GM18861 (cell line): ENCODE data around the gene CAT.

Source experiments
- ATAC-seq: cut with Tn5 transposase; IDR thresholded peaks from one replicate; pipeline ENCODE4 v1.9.1; 2021; ENCODE audit not compliant: unreplicated experiment

Gene CAT

GRCh38 chr11:34438529-34439507 lies at the start of gene CAT:
CAT (plus strand) TSS chr11:34438934; CDS start chr11:34439014, 80 bp downstream.
- peak; percentile 97 for ATAC-seq

DNA sequence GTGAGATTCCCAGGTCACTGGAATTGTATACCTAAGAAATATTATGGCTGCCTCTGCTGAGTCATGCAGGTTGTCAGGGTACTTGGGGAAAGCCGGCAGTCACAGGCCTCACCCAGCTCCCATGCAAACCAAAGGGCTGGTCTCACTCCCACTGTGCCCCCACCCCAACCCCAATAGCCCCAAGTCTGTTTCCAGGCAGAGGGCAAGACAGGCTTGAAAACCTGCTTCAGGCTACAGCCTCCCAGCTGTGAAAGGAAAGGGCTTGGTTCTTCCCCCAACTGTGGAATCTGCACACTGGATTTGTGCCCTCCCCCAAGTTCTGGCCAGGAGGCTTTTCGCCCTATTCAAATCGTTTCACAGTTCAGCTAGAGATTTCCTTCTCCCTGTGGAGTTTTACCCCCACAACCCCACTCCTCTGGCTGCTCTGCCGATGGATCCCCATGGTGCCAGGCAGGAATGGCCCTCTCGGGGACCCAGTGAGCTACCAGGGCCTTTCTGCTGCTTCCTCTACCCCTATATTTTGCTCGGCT lies 43.9 kb upstream of the CAT start:
- no peak for ATAC-seq

DNA sequence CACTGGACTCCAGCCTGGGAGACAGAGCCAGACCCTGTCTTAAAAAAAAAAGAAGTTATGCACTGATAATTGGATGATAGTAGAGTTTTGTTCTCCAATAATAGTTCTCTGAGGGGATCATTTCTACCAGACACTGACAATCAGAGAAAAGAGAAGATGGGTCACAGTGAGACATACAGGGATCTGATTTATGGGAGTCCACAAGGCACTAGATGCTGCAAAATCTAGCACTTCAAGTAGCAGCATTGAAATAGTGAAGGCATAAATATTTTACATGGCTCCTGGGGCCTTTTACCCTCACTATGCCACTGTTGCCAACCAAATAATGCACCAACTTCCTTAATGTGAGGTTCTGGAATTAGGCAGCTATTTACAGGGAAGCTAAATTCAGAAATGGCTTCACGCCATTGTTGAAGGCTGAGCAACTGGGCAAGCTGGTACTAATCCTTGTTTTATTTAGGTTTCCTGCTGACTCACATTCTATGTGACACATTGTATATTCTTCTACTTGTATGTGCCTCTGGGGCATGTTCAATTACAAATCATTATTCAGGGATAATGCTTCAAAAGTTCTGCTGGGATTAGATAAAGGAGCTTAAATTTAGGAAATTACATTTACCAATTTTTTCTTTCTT lies 42.7 kb upstream of the CAT start:
- no peak for ATAC-seq

DNA sequence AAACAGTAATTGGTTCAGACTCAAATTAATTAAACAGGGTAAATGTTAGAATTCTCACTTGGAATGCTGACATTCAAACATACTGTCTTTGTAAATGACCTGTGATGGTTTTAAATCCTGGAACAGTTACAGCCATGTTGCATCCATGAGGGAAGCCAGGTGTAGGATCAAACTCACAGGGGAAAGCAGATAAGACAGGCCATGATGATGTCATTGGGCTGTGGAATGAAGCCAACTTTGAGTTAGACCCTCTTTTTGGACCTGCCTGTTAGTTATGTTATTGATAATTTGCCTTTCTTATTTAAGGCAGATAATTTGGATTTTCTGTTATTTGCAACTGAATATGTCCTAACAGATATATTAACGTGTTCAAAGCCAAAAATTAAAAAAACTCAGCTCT lies 41.6 kb upstream of the CAT start:
- ATAC-seq = no peak

DNA sequence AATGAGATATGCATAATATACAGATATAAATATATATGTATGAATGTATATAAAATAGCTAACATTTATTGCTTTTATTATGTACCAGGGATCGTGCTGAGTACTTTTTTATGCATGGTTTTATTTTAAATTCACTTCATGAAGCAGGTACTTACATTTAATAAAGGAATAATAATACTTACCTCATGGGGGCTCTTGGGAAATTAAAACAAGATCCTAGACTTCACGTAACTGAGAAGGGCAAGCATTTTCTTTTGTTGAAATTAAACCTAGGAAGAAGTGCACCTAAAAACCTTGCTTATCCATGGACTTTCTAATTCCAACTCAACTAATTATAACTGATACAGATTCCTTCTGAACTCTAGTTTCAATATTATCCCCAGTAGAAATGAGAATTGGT lies 40.9 kb upstream of the CAT start:
- ATAC-seq = no peak

GRCh38 chr11:34403431-34403830 lies 35.3 kb upstream of the CAT start:
- no peak for ATAC-seq

DNA sequence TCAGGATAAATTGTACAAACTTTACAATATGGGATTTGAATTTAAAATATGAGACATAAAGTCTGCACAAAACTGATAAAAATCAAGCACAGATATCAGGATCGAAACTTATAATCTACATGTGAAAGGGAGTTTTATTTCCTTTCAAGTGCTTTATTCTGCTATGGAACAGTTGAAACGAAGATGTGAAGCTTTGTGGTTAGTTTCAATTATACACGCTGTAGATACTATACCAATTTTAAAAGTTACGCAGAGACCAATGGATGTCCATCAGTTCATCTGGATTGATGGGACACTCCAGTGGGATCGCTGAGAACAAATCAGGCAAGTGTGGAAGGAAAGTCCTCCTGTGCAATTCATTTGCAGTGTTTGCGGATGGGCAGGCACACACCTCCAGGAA lies 34.5 kb upstream of the CAT start:
- ATAC-seq = no peak

DNA sequence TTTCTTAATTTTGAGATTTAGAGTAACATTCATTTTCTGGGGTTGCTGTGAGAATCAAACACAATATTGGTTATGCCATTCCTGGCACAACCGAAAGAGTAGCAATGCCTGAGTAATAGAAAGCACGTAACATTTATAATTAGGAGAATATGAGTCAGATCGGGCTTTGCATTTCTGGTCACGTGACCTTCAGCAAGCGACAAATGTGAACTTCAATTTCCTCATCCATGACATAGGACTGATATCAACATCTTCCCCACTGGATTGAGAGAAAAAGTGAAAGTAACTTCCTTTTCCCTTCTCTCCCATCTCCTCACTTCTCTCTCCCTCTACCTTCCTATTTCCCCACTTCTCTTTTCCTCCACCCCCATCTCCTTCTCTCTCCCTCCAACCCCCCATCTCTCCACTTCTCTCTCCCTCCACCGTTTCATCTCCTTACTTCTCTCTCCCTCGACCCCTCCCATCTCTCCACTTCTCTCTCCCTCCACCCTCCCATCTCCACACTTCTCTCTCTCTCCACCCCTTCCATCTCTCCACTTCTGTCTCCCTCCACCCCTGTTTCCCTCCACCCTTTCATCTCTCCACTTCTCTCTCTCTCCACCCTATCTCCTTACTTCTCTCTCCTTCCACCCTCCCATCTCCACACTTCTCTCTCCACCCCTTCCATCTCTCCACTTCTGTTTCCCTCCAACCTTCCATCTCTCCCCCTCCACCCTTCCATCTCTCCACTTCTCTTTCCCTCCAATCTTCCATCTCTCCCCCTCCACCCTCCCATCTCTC lies 33.5 kb upstream of the CAT start:
- ATAC-seq = no peak

- ATAC-seq = no peak
Observed at GRCh38 chr11:34406413-34406812, 32.3 kb upstream of the CAT start.

- ATAC-seq = no peak
Observed at GRCh38 chr11:34407121-34407813, 31.5 kb upstream of the CAT start.

- no peak for ATAC-seq
Observed at GRCh38 chr11:34408580-34409172, 30.1 kb upstream of the CAT start.

DNA sequence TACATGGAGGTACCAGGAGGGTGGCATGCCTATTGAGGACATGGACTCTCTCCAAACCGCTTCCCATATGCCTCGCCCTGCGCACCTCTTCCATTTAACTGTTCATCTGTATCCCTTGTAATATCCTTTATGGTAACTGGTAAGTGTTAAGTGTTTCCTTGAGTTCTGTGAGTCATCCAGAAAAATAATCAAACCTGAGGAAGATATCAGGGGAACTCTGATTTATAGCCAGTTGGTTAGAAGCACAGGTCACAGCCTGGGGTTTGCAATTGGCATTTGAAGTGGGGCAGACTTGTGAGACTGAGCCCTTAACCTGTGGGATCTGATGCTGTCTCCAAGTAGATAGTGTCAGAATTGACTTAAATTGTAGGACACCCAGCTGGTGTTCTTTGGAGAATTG lies 27.6 kb upstream of the CAT start:
- no peak for ATAC-seq

DNA sequence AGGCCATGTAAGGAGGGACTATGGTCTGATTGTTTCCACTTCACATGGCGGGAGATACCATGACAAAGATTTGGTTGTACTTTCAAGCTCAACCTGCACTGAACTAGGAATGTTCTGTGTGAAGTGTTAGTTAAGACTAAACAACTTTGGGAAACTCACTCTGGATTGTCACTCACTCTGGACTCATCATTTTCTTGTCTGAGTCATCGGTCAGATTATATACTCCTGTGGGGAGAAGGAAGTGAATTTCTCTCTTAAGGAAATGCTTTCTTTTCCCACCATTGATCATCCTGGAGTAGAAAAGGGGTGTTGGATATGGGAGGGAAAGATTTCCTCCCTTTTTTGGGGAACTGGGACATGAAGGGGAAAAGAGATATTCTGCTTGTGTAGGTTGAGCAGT lies 26.9 kb upstream of the CAT start:
- ATAC-seq = no peak

- no peak for ATAC-seq
Observed at GRCh38 chr11:34413263-34413662, 25.5 kb upstream of the CAT start.

DNA sequence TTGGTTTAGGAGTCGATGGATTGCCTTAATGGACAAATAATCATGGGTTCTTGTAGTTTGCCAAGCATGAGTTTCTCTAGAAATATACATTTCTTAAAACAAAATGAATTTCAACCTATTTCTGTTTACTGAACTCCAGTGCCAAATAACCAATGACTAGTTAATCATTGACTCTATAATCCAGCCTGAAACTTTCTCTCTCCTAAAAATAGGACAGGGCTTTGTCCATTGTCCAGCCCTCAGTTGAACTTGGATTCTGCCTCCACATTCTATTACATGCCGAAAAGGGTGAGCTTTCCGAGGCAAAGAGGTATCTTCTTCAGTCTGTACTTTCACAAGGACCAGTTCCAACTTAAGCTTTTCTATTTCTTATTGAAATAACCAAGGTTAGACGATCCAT lies 23.2 kb upstream of the CAT start:
- no peak for ATAC-seq

GRCh38 chr11:34416088-34416487 lies 22.6 kb upstream of the CAT start:
- no peak for ATAC-seq

GRCh38 chr11:34416766-34417165 lies 22.0 kb upstream of the CAT start:
- ATAC-seq = no peak

DNA sequence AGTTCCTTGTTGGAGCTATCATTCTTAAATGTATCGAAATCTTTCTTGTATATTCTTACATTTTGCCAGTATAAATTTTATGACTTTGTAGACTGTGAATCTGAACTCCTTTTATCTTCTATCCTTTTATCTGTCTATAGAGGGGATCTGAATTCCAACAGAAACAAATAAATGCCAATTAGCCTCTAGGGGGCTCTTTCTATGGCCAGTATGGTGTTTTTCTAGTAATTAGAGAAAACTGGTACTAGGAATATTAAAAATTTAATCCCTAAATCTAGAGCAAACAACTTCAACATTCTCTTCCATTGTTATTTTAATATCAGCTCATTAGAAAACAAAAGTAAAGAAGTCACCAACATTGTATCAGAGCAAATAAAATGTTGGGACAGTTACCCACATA lies 21.5 kb upstream of the CAT start:
- no peak for ATAC-seq

DNA sequence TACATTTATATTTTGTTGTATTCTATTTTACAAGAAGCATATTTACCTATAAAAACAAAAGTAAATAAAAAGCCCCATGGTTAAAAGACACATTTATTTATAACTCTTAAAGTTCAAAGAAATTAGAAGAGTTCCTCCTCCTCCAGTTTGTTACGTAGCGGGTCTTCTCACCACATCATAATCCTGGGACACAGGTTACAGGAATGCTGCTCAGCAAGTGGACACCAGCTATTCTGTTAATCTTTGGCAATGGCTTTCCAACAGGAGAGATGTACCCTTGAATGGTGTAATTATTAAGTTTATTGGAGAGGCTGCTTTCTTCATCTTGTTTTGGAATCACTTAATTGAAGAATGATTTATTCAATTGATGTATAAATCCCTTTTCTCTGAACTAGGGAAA lies 19.6 kb upstream of the CAT start:
- ATAC-seq = no peak

DNA sequence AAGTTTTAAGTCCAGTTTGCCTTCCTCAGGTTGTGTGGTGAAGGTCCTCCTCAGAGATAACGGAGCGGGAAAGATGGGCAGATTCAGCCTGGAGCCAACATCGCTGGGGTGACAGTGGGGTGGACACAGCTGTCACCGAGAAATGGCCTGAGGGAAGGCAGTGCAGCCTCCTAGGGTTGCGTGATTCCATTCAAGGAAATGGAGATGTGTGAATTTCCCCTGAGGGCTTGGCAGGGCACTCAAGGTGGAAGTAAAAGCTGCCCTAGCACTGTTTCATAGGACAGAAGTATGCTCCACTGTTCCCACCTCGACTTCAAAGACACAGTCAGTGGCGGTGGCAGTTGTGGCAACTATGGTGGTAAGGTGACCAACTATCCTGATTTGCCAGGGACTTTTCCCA lies 15.4 kb upstream of the CAT start:
- no peak for ATAC-seq
